ENCODE data around the gene AZU1. TPM values are rescaled to one million over a fixed set of nuclear protein-coding genes. Genes with fewer than 3 reads are reported as not detected.

The AZU1 gene
- total RNA-seq, 1 experiment from 2014 or later = not detected

- H3K36me3 ChIP-seq (ENCODE audit: insufficient read depth, low read length, poor library complexity, severe bottlenecking) = peaks cover 81% of the 10 kb centered on the region
- H3K4me1 ChIP-seq (ENCODE audit: insufficient read depth, low read length, poor library complexity, severe bottlenecking) = peaks cover 36% of the 10 kb centered on the region
- POLR2A ChIA-PET (ENCODE audit: low non-redundant PET) = no interaction called here
- no peaks in the 10 kb centered on the region for H3K9me3 ChIP-seq (ENCODE audit: low read depth, low read length, poor library complexity, severe bottlenecking)
- H3K27me3 ChIP-seq (replicated peaks; ENCODE audit: insufficient read depth, low read depth, low read length, poor library complexity) = no peaks in the 10 kb centered on the region
- no peak overlapping the region for H3K4me3 ChIP-seq (ENCODE audit: low read depth, low read length, poor library complexity, severe bottlenecking)
- CTCF ChIA-PET = no interaction called here
- intact Hi-C loops (cut with micrococcal nuclease; ENCODE audit: unreplicated experiment) = no loop called here
- TF ChIP-seq EZH2 (IDR thresholded peaks at IDR 0.05; ENCODE audit: borderline replicate concordance, low read depth, low read length, poor library complexity, severe bottlenecking) = no peak
- TF ChIP-seq CTCF (conservative IDR thresholded peaks at IDR 0.05; ENCODE audit: low read depth, low read length) = no peak
- no peak for DNase-seq (ENCODE audit: low spot score)
- peak overlapping the region; percentile 56 for H3K27ac ChIP-seq (ENCODE audit: low read depth, low read length, poor library complexity, severe bottlenecking)
- no TSS peak for BruUV-seq (replicated peaks)
Measured at GRCh38 chr19:810077-810855, 17.4 kb upstream of the AZU1 start.

- no peaks in the 10 kb centered on the region for H3K27me3 ChIP-seq (replicated peaks; ENCODE audit: insufficient read depth, low read depth, low read length, poor library complexity)
- peak overlapping the region; percentile 56 for H3K27ac ChIP-seq (ENCODE audit: low read depth, low read length, poor library complexity, severe bottlenecking)
- H3K4me1 ChIP-seq (ENCODE audit: insufficient read depth, low read length, poor library complexity, severe bottlenecking) = peaks cover 31% of the 10 kb centered on the region
- ChIA-PET POLR2A (ENCODE audit: low non-redundant PET) (no interaction called here), CTCF (no interaction called here)
- H3K36me3 ChIP-seq (ENCODE audit: insufficient read depth, low read length, poor library complexity, severe bottlenecking) = peaks cover 73% of the 10 kb centered on the region
- DNase-seq (ENCODE audit: low spot score) = peak; percentile 88
- intact Hi-C loops (cut with micrococcal nuclease; ENCODE audit: unreplicated experiment) = no loop called here
- H3K9me3 ChIP-seq (ENCODE audit: low read depth, low read length, poor library complexity, severe bottlenecking) = no peaks in the 10 kb centered on the region
- TF ChIP-seq EZH2 (IDR thresholded peaks at IDR 0.05; ENCODE audit: borderline replicate concordance, low read depth, low read length, poor library complexity, severe bottlenecking) (no peak), CTCF (conservative IDR thresholded peaks at IDR 0.05; ENCODE audit: low read depth, low read length) (no peak)
- BruUV-seq (replicated peaks) = no TSS peak
- H3K4me3 ChIP-seq (ENCODE audit: low read depth, low read length, poor library complexity, severe bottlenecking) = no peak overlapping the region
Measured at GRCh38 chr19:810883-811489, 16.7 kb upstream of the AZU1 start.

GRCh38 chr19:811506-812048, 16.1 kb upstream of the AZU1 start:
- ChIA-PET POLR2A (ENCODE audit: low non-redundant PET) (no interaction called here), CTCF (no interaction called here)
- TSS peak; percentile 56 for BruUV-seq (replicated peaks)
- Histone ChIP-seq H3K36me3 (ENCODE audit: insufficient read depth, low read length, poor library complexity, severe bottlenecking) (peaks cover 68% of the 10 kb centered on the region), H3K27me3 (replicated peaks; ENCODE audit: insufficient read depth, low read depth, low read length, poor library complexity) (no peaks in the 10 kb centered on the region), H3K27ac (ENCODE audit: low read depth, low read length, poor library complexity, severe bottlenecking) (peak overlapping the region; percentile 56), H3K9me3 (ENCODE audit: low read depth, low read length, poor library complexity, severe bottlenecking) (no peaks in the 10 kb centered on the region), H3K4me1 (ENCODE audit: insufficient read depth, low read length, poor library complexity, severe bottlenecking) (peaks cover 25% of the 10 kb centered on the region), H3K4me3 (ENCODE audit: low read depth, low read length, poor library complexity, severe bottlenecking) (no peak overlapping the region)
- no peak for DNase-seq (ENCODE audit: low spot score)
- intact Hi-C loops (cut with micrococcal nuclease; ENCODE audit: unreplicated experiment) = no loop called here
- no peak for TF ChIP-seq EZH2 (IDR thresholded peaks at IDR 0.05; ENCODE audit: borderline replicate concordance, low read depth, low read length, poor library complexity, severe bottlenecking)
- TF ChIP-seq CTCF (conservative IDR thresholded peaks at IDR 0.05; ENCODE audit: low read depth, low read length) = no peak
